ENCODE data around the gene KRTAP5-10. TPM values are rescaled to one million over a fixed set of nuclear protein-coding genes. Genes with fewer than 3 reads are reported as not detected.
A peak's percentile ranks its signal among the peaks of the same experiment; 100 is the strongest.
"Not testable (repeated sequence)": the region's sequence is repeated elsewhere in the genome, so short reads cannot be mapped to it uniquely, and the experiment has no call there.

KRTAP5-10 gene
- total RNA-seq, 1 experiment from 2014 or later, result not detected

DNA sequence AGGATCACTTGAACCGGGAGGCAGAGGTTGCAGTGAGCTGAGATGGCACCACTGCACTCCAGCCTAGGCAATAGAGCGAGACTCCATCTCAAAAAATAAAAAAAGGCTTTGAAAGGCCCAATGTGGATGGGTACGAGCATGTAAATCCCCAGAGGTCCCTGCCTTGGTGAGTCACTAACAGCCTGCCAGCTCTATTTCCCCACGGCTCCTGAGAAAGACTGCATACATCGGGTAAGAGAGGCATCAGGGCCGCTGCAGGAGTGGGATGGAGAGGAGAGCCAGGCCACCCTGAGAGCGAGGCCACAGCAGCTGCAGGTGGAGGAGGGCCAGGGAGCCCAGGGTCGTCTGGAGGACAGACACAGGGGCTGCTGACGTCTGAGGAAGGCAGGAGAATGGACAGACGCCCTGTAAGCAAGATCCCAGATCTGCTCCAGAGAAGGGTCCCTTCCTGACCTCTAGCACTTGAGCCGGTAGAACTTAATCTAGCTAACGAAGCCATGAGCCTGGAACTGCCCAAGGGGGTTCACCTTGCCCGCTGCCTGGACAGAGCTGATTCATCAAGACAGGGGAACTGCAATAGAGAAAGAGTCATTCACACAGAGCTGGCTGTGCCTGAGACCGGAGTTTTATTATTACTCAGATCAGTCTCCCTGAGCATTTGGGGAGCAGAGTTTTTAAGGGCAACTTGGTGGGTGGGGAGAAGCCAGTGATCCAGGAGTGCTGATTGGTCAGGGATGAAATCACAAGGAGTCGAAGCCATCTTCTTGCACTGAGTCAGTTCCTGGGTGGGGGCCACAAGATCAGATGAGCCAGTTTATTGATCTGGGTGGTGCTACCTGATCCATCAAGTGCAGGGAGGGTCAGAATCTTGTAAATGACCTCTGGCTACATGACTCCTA, 22.2 kb upstream of the KRTAP5-10 start:
- DNase-seq (ENCODE audit: low spot score), result no peak

DNA sequence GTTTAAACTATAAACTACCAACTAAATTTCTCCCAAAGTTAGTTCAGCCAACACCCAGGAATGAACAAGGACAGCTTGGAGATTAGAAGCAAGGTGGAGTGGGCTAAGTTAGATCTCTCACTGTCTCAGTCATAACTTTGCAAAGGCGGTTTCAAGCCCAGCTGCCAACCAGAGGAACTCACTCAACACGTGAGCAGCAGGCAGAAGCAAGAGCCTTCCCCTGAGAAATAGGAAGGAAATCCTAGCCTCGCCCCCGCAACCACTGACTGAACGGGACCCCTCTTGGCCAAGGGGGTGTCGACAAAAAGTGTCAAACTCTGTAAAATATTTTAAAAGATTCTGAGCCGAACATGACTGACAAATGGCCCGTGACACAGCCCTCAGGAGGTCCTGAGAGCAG, 21.5 kb upstream of the KRTAP5-10 start:
- no peak for DNase-seq (ENCODE audit: low spot score)

DNA sequence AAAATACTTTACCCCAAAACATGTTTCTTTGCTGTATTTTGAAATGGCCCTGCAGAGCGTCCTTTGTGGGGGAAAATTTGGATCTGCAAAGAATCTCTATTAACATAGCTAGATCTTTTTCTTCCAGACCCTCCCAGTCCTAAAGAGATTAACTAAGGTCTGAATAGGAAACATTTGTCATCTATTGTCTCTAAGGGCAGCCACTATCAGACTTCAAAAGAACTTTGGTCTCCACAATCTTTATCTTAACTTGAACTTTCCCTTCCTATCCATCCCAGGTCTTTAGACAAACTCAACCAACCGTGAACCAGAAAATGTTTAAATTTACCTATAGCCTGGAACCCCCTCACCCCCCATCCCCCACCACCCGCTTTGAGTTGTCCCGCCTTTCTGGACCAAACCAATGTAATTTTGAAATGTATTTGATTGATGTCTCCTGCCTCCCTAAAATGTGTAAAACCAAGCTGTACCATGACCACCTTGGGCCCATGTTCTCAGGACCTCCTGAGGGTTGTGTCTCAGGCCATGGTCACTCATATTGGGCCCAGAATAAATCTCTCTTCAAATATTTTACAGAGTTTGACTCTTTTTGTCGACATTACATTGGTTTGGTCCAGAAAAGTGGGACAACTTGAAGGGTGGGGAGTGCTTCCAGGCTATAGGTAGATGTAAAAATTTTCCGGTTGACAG, 20.7 kb upstream of the KRTAP5-10 start:
- DNase-seq (ENCODE audit: low spot score), result no peak

DNA sequence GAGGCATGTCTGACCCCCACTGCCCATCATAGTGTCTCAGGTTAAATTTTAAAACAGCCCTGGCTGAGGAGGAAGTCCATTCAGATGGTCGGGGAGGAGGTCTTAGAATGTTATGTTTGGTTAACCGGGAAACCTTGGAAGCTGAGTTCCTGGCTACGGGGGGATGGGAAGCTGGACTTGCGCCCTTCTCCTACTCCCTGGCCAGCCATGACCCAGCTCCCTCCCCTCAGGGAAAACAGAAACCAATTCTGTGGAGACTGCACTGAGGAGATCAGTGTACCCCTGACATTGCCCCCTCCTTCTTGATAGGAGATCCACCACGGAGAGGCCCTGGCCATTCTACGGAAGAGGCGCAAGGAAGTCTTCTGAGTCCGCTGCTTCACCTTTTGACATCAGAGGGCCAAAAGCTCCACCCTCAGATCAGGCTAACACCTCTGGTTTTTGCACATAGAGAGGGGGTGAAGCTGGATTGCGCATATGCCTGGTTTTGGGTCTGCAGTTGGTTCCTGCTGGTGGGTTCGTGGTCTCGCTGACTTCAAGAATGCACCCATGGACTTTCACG, 19.9 kb upstream of the KRTAP5-10 start:
- no peak for DNase-seq (ENCODE audit: low spot score)

DNA sequence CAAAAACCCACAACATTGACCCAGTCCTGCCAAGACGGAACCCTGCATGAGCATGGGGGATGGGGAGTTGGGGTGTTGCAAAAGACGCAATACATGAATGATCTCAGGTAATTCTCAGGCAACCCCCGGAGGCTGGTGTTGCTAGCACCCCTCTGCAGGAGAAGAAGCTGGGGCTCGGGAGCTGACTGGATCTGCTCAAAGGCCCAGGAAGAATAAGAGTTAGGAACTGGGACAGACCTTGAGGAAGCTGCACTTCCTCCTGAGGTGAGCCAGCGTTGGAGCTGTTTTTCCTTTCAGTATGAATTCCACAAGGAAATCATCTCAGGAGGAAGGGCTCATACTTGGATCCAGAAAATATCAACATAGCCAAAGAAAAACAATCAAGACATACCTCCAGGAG, 17.2 kb upstream of the KRTAP5-10 start, which contains the start of gene KRTAP5-9:
TSS of gene KRTAP5-9 (plus strand) at position 301 of the 400 bp plus-strand sequence. CDS start 238 bp downstream, outside the sequence.
- DNase-seq (ENCODE audit: low spot score), result no peak

DNA sequence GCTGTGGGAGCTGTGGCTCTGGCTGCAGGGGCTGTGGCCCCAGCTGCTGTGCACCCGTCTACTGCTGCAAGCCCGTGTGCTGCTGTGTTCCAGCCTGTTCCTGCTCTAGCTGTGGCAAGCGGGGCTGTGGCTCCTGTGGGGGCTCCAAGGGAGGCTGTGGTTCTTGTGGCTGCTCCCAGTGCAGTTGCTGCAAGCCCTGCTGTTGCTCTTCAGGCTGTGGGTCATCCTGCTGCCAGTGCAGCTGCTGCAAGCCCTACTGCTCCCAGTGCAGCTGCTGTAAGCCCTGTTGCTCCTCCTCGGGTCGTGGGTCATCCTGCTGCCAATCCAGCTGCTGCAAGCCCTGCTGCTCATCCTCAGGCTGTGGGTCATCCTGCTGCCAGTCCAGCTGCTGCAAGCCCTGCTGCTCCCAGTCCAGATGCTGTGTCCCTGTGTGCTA, 16.6 kb upstream of the KRTAP5-10 start:
- no peak for DNase-seq (ENCODE audit: low spot score)

DNA sequence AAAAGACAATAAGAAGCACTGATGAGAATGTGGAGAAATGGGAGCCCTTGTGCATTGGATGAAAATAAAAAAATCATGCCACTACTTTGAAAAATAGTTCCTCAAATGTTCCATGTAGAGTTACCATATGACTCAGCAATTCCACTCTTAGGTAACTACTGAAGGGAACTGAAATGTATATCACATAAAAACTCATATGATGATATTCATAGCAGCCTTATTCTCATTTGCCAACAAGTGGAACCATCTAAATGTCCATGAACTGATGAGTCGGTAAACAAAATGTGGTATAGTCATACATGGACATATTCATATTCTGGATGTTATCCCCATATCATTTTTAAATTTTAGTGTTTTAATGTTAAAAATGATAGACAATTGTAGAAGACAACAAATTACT, 13.7 kb upstream of the KRTAP5-10 start:
- DNase-seq (ENCODE audit: low spot score), result no peak

DNA sequence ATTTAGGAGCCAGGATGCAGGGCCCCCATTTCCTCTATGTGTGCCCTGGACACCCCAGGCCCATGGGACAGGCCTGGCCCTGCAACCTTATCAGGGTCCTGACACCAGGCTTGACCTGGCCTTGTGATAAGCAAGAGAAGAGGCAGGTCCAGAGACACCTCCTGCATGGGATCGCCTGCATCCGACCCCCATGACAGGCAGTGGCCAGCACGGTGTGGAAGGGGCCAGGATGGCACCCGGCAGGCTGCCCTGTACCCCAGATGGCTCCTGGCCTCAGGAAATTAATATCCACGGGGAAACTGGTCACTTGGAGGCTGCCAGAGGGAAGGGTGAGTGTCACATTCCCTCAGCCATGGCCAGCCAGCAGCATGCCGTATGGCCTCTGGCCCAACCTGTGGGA, 10.4 kb upstream of the KRTAP5-10 start:
- no peak for DNase-seq (ENCODE audit: low spot score)

DNA sequence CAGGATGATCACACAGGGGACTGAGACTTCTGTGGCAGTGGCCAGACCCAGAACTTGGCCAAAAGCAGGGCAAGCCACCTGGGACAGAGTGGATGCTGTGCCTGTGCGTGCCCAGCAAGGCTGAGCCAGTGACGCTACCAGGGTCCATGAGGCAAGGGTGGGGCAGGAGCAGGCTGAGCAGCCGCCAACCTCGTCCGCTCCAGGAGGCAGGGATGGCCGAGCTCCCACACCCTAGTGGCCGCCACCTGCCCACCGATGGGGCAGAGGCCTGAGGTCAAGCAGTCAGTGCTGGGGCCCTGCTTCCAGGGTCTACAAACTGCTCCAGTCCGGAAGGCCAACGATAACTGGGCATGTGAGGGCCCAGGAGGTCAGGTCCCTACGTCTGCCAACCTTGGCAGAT, 9.9 kb upstream of the KRTAP5-10 start:
- no peak for DNase-seq (ENCODE audit: low spot score)

DNA sequence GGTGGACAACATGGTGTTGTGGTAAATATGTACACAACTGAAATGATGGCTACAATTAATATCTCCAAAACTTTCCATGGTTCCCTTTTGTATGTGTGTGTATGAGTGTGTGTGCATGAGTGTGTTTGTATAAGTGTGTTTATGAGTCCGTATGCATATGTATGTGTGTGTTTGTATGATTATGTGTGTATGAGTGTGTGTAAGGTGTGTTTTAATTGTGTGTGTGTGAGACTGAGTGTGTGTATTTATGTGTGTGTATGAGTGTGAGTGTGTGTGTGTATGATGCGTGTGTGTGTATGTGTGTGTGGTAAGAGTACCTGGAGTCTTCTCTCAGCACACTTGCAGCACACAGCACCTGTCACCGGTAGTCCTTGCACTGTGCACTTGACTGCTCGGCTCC, 9.3 kb upstream of the KRTAP5-10 start:
- no peak for DNase-seq (ENCODE audit: low spot score)

DNA sequence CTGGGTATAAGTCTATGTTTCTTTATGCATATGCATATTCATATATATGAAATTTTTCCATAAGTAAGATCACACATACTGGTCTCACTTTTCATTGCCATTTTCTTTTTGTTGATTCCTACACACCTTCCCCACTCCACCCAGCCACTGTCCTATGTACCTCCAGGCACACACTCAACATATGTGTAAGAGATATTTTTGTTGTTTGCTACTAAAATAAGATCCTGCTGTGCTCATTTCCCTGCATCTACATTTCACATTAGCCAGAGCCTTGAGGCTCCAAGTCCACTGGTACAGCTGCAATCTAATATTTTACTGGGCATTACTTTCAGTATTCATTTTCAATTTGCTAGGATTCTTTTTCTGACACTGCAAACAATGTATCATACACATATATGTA, 8.1 kb upstream of the KRTAP5-10 start:
- DNase-seq (ENCODE audit: low spot score), result no peak

DNA sequence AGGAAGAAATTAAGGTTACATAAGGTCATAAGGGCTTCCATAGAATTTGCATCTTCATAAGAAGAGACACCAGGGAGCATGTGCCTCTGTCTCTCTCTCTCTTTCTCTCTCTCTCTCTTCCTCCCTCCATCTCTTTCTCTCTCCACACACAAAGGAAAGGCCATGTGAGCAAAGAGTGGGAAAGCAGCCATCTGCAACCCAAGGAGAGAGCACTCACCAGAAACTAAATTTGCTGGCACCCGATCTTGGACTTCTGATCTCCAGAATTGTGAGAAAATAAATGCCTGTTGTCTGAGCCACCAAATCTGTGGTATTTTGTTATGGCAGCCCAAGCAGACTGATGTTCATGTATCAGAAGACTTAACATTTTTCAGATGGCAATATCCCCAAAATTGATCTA, 6.4 kb upstream of the KRTAP5-10 start:
- DNase-seq (ENCODE audit: low spot score), result no peak

DNA sequence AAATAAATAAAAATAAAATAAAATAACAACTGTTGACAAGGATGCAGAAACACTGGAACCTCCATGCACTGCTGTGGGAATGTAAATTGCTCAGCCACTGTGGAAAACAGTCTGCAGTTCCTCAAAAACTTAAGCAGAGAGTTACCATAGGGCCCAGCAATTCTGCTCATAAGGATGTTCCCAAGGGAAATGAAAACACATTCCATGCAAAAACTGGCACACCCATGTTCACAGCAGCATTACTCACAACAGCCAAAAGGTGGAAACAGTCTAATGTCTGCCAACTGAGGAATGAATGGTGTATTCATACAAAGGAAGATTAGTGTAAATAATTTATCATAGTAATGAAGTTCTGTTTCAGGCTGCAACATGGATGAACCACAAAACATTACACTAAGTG, 3.2 kb upstream of the KRTAP5-10 start:
- no peak for DNase-seq (ENCODE audit: low spot score)

DNA sequence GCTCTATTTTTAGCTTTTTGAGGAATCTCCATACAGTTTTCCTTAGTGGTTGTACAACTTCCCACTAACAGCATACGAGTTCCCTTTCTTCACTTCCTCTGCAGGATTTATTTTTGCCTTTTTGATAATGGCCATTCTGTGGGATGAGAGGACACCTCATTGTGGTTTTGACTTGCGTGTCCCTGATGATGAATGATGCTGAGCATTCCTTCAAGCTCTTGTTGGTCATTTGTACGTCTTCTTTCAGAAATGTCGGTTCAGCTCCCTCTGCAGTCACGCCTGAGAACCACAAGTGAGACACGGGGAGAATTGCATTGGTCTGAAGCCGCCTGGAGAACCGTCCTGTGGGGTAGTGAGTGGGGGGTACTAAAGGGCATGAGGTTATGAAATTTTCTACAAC, 2.0 kb upstream of the KRTAP5-10 start:
- peak; percentile 46 for DNase-seq (ENCODE audit: low spot score)

DNA sequence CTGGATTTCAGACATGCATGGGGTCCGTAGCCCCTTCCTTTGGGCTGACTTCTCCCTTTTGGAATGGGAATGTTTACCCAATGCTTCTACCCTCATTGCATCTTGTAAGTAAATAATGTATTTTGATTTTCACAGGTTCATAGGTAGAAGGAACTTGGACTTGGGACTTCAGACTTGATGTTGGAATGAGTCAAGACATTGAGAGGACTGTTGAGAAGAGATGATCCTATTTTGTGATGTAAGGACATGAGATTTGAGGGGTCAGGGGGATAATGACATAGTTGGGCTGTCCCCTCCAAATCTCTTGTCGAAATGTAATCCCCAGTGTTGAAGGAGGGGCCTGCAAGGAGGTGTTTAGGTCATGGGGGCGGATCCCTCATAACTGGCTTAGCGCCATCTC, 933 bp upstream of the KRTAP5-10 start:
- no peak for DNase-seq (ENCODE audit: low spot score)

DNA sequence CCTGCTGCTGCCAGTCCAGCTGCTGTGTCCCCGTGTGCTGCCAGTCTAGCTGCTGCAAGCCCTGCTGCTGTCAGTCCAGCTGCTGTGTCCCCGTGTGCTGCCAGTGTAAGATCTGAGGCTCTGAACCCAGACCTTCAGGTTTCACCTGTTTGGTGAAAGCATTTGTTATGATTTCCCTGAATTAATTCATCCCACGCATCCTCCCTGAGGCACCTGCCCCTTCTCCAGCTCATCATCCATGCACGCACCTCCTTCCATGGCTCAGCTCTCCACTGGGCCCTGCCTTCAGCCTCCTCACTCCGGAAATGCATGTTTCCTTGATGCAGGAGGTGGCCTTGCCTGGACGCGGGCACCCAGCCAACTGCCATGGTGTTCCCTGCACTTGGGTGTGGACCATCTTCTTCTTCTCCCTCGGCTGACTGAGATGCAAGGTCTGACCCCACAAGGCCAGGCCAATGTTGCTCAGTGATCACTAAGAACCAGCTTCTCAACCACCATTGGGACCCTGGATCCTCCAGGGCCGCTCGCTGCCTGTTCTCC, 788 bp downstream of the KRTAP5-10 start:
- no peak for DNase-seq (ENCODE audit: low spot score)

DNA sequence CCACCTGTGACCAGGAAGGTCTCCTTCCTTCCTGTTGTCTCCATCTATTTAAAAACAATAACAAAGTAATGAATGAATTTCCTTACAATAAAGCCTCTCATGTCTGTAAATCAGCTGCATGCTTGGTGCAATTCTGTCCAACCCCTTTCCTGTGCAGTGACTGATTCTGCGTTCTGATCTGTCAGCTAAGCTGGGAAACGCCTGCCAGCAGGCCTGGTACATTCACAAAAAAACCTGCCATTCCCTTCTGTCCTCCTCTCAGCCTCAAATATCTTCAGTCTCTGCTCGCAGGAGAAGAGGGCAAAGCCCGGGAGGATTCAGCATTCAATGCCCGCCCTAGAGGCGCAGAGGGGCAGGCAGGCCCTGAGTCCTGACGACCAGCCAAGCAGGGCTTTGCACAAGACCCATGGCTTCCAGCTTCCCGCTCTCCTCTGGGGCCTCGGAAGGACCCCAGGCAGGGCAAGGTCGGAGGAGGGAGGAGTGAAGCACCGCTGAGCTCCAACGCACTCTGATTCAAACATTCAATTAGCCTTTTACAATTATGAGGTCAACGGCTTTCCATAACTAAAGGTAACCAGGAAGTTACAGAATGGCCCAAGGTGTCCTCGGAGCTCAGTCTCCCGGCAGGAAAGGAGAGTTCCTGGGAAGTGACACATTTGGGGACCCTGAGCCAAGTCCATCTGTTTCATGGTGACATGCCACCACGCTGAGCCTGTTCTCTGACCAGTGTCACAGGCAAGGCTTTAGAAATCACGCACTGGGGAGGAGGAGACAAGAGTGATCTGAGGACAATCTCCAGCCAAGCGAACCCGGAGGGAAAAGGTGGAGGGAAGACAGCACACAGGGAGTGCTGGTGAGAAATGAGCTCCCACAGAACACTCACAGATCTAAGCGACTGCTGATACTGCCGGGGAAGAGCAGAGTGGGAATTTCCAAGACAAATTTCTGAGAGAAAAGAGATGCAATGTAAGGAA, 1.6 kb downstream of the KRTAP5-10 start:
- not testable (repeated sequence) for DNase-seq (ENCODE audit: low spot score)

DNA sequence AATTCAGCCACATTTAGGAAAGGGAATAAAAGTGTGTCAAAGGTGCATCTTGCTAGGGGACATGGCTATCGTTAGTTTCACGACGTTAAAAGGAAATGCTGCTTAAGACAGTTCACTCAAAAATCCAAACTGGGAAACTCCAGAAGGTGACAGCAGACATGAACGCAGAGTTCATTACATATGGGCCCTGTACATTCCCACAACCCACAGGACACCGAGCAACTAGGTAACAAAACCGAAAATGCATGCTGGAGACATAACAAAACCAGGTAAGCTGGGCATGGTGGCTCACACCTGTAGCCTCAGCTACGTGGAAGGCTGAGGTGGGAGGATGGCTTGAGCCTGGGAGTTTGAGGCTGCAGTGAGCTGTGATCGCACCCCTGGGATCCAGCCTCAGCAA, 2.3 kb downstream of the KRTAP5-10 start:
- not testable (repeated sequence) for DNase-seq (ENCODE audit: low spot score)

DNA sequence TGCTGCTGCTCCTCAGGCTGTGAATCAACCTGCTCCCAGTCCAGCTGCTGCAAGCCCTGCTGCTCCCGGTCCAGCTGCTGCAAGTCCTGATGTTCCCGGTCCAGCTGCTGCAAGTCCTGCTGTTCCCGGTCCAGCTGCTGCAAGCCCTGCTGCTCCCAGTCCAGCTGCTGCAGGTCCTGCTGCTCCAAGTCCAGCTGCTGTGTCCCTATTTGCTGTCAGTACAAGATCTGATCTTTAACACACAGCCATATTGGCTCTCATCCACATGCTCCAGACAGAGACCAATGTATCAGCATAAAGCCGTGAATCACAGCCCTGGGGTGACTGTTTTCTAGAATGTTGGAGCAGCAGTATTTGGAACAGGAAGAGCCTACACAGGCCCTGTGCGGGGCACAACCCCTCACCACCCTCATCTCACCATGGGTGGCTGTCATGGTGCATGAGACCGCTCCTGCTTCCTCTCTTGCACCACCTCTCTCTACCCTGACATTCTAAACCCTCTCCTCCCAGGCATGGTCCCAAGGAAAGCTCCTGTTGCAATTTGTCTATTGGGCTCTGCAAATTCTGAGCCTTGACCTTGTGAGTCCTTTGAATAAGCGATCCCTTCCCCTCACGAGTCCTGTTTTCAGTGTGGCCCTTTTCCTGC, 3.5 kb downstream of the KRTAP5-10 start:
- no peak for DNase-seq (ENCODE audit: low spot score)

DNA sequence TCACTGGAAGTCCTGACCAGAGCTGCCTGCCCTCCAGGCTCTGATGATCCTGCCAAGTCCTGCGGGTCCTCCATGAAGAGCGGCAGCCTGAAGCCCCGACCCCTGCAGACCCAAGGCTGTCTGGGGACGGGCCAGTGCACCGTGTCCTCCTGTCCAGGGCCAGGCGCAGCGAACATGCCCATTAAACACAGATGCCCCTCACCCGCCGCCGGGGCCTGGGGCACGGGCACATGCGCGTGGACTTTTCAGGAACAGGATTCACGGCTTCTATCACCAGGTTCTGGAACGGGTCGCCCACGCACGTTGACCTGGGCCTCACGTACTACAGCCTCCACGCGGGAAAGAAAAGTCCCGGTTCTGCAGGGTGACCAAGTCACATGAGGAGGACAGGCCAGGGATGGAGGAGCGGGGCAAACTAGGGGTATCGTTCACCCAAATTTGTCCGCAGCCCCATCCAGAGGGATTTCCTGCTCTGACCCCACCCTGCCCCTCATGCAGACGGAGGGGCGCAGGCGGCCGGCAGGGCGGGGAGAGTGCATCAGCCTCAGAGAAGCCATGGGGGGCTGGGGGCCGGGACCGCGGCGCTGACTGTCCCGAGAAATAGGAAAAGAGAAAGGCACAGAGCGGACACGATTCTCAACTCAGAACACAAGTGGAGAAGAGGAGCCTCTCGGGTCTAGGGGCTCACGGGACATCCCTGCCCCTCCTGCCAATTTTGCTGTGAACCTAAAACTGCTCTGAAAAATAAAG, 5.9 kb downstream of the KRTAP5-10 start:
- not testable (repeated sequence) for DNase-seq (ENCODE audit: low spot score)
